ENCODE data around the gene CHMP4B. TPM values are rescaled to one million over a fixed set of nuclear protein-coding genes. Genes with fewer than 3 reads are reported as not detected.

CHMP4B gene
- total RNA-seq, 1 donor from 2014 or later: 77.8 TPM

DNA sequence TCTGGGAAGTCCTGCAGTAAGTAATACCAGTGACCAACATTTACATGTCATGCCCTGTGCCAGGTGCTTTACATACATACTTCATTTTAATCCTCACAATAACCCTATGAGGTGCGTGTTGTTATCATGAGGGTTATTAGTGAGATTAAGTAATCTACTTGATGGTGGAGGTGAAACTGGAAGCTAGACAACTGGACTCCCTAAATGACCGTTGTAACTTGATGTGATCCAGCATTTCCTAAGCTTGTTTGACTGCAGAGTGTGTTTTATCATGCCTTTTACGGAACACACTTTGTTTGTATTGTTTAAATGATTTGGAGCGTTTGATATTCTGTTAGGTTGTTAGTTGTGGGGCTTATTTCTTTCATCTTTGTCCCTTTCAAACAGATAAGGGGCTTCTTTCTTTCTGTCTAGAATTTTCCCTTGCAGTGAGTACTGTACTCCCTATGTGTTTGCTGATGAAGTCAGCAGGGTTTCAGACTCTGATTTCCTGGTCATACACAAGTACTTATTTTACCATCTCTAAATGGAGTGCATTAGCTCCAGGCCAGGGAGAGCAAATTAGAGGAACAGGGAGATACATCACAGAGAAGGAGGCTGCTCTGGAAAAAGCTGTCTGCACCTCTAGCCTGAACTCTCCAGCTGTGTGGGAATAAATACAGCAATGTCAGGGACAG, 29.7 kb downstream of the CHMP4B start:
- no peak for ATAC-seq

DNA sequence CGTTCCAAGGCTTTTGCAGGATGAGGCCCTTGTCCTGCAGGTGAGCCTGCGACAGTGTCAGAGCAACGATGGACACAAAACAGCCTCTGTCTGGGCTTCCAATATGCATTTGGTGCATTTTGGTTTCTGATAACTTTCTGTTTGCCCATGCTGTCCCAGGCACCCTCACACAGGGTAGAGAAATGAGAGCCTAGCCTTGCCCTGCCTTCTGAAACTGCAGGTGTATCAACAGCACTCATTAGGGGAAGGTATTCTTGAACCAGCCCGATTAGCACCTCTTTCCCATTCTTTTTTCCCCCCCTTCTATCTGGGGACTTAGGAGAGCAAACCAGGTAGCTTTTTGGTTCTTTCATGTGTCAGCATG, 30.3 kb downstream of the CHMP4B start:
- ATAC-seq: no peak

DNA sequence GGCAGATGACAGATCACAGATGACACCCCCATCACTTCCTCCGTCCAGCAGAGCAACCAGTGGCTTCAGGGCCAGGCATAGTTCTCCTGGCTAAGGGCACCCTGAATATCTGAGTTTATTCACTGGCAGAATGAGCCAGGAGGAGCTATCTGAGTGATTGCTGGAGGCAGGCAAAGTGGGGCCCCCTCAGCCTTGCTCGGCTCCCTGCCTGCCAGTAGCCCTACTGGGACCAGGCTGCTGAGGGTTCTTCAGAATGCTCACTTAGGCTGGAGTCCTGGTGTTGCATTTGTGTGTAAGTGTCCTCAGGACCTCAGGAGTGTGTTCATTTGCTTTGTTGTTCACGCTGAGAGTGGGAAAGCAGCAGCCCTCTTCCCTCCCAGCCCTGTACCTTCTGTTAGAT, 31.2 kb downstream of the CHMP4B start:
- ATAC-seq: no peak

DNA sequence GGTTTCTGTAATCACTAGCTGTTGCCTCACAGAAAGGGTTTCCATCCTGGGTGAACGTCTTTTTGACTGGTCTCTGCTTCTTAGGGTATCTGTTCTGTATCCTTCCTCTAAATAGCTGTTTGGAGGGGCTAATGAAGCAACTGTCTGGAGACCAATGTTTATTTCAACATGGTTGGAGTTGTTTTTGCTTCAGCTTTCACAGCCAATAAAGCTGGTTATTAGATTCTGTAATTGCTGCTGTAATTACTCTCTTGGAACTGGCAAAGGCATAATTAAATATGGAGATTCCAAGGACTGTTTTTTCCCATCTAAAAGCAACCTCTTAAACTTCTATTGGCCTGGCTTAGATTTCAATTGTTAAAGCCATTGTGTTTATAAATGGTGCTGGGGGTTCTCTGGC, 31.9 kb downstream of the CHMP4B start:
- no peak for ATAC-seq

DNA sequence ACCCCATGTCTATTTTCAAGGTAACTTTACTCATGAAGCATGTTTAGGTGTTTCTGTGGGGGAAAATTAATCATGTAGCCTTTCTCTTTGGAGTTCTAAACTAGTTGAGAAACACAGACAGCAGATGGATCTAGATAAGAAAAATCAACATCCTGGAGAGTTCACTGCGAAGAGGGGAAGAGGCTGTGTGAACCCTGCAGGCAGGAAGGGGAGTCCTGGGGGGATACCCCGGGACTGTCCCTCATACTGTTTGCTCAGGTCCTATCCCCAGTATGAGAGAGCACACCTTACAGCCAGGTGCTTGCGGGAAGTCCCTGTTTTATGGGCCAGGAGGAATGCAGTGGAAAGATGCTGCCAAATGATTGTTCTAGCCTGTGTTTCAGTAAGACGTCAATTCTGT, 32.7 kb downstream of the CHMP4B start:
- ATAC-seq: peak; percentile 40

DNA sequence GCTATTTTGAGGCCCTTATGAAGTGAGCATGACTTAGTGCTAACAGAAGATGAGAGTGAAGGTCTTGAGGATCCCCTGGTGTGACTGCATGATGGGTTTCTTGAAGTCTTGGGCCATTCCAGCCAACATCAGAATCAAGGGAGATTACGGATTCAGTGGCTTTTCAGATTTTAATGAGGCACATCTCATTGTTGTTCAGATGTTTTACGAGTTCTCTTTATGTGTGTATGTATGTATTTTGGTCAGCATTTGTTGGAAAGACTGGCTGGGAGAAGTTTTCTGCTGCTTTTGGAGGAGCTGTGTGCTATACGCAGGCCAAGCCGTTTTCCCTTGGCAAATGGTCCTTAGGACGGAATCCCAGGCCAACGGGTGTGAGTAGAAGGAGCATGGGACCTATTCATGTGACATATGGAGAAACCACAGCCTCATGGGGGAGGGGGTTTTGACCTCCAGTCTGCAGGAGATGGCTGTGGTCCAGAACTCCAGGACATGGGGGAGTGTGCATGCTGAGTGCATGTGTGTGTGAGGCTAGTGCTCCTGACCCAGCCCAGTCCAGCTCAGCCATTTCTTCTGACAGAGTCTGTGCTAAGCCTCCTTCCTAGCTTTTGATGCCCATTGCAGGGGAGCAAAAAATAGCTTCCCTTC, 35.3 kb downstream of the CHMP4B start:
- peak; percentile 19 for ATAC-seq

DNA sequence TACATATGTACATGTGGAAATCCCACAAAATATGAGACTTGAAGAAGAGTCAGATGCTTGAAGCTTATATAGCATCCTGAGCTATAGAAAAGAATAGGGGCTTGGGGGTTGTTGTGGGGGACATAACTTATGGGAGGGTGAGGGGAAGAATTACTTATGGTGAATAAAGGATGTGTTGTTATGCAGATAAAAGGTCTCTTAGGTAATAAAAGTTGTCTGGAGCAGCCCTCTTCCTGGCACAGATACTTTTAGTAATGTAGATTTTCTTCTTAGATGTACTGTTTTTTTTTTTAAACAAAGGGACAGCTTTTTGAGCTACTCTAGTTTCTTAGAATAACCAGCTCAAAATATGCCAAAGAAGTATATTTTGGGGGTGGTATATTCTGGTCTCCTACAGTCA, 35.9 kb downstream of the CHMP4B start:
- ATAC-seq: no peak

DNA sequence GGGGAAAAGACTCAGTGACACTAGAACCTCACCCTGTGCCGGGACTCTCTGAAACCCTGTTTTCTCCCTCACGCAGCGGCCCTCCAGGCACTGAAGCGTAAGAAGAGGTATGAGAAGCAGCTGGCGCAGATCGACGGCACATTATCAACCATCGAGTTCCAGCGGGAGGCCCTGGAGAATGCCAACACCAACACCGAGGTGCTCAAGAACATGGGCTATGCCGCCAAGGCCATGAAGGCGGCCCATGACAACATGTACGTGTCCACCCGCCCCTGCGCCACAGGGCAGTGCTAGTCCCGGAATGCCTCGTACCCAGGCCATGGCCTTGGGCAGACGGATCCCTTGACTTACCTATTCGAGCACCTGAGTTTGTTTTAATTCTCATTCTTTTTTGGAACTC, 37.2 kb downstream of the CHMP4B start:
- ATAC-seq: no peak

DNA sequence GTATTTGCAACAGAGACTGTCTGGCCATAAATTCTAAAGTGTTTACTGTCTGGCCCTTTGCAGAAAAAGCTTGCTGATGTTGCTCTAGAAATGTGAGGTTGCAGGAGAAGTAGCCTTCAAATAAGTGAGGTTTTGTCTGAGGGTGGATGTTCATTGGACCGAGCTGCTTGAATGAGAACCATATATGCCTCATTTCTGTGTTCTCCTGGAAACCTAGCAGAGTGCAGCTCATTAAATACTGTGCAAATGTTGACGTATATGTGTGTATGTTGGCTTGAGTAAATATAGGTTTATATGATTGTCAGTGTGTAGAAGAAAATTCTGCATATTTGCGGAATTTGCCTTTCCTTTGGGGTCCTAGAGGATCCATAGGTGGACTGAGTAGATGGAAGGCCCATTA, 39.0 kb downstream of the CHMP4B start:
- no peak for ATAC-seq

DNA sequence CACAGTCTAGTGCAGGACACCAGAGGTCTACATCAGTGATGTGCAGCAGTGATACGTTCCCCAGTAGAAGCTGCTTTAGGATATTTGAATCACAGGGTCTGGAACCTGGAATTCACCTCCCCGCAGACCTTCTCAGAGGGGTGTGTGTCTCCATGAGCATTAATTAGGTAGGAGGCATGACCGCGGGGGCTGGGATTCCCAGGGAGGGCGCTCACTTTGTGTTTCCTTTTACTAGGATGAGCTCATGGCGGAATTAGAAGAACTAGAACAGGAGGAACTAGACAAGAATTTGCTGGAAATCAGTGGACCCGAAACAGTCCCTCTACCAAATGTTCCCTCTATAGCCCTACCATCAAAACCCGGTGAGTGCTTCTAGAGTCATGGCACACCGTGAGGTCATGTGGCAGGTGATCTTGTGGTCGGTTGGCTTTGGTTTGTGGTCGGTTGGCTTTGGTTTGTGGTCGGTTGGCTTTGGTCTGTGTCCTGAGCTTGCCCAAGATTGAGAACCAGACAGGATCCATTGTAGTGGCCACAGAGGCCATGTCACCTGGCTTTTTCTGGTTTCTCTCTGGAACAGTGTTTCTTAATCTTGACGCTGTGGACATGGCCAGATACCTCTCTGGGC, 40.8 kb downstream of the CHMP4B start:
- no peak for ATAC-seq

DNA sequence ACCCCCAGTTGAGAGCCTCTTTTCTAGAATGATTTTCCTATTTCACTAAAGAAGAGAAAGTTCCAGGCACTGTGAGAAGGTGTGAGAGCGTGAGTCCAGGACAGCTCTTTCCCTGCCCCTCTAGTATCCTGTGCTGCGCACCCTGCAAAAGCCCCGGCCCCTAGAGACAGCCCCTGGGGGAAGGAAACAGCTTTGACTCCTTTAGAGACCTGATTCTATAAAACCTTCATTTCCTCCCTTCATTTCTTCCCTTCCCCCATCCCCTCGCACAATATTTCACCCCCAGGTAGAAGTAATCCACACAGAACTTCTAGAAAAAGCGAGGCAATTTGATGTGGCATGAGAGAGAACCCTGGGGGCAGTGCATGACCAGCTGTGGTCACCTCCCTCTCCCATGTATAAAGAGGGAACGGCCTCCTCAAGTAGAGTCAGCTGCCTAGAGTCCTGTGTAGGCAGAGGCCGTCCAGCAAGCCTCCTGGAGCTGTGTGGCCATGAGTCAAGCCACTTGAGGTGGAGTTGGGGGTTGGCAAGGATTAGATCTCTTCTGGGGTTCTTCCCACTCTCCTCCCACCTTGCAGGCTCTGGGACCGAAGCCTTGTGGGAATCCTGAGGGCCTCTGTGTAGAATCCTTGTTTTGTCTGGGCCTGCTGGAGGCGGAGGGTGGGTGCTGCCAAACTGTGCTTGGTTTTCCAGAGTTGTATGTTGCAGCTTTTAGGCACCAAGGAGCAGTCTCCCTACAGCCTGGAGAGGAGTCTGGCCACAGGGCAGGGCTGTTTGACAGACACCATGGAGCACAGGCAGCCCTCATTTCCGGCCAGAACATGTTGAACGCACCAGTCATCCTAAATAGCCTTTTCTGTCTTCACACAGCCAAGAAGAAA, 41.7 kb downstream of the CHMP4B start:
- no peak for ATAC-seq

DNA sequence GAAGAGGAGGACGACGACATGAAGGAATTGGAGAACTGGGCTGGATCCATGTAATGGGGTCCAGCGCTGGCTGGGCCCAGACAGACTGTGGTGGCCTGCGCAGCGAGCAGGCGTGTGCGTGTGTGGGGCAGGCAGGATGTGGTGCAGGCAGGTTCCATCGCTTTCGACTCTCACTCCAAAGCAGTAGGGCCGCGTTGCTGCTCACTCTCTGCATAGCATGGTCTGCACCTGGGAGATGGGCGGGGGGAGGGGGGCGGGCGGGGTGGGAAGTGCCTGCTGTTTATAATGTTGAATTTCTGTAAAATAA, 42.3 kb downstream of the CHMP4B start:
- ATAC-seq: no peak

DNA sequence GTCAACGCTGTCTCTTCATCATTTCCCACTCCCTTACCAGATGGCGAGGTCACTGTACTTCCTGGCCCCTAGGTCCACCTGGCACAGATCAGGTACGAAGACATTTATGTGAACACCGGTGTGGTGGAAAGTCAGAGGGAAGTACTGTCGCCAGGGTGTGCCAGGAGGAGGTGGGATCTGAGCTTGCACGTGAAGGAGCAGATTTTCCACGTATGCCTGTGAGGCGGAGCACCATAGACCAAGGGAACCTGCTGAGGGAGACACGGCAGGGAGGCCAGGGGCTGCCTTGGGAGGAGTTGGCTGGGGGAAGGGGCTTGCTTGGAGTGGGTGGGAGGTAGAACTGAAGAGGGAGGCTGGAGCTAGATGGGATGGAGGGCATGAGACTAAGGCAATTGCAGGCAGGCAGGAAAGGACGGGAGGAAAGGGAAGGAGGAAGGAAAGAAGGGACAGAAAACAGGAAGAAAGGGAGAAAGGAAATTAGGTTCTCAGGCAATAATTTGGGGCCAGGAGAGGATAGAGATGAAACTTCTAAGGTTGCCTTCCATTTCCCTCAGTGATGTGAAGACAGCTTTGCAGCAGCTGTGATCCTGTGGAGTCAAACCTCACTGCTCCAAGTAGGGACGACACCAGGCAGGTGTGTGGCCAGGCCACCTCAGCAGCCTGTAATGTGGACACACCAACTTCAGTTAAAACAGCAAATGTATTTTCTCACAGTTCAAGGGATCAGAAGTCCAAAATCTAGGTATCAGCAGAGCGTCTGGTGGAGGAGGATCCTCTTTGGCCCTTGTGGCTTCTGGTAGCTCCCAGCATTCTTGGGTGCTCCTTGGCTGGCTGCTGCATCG, 46.8 kb downstream of the CHMP4B start:
- ATAC-seq: no peak

DNA sequence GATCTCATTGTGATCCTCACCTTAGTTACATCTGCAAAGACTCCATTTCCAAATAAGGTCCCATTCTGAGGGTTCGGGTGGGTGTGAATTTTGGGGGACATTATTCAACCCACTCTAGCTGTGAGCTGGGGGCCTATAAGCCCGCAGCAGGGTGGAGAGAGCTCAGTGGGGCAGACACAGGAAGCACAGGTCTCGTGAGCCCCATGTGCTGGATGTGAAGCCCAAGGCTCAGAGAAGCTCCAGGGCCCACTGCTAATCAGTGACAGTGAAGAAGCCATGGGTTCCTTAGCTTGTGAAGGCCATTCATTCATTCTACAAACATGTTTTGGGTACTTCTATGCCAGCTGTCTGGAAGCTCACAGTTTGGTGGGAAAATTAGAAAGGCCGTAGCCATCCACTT, 47.5 kb downstream of the CHMP4B start:
- ATAC-seq: no peak

DNA sequence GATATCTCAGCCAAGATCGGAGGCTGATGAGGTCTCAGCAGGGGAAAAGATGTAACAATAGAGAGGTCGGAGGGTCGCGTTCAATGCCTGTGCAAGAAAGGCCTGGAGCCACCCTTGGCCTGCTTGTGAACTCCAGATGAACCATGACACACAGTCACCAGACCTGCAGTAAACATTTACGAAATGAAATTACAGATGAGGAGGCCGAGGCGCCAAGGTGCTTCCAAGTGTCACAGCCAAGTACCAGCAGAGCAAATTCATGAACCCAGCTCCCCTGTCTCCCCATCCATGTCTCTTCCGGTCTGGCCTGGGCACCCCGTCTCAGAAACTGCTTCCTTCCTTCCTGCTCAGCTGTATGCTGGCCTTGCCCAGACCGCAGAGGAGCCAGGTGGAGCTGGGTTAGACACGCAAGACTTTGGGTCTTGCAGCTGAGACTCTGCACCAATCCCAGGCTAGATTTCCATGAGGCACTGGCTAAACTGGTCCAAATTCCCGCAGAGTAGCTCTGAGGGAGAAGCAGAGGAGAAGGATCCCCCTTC, 48.1 kb downstream of the CHMP4B start:
- ATAC-seq: peak; percentile 24

DNA sequence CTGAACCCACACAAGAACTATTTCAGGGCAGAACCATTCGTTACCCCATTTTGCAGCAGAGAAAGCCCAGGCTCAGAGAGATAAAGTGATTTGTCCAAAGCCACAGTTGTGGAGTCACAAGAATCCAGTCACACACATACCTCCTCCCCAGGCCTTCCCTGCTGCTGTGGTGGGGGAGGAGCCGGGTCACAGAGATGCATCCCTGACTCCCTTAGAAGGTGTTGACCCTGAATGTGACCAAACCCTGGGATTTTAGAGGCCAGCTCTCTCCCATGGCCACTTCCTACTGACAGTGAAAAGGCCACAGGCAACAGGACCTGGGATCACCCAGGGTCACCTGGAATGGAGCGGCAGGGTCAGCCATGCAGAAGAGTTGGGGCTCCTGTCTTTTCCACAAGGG, 48.6 kb downstream of the CHMP4B start:
- no peak for ATAC-seq

DNA sequence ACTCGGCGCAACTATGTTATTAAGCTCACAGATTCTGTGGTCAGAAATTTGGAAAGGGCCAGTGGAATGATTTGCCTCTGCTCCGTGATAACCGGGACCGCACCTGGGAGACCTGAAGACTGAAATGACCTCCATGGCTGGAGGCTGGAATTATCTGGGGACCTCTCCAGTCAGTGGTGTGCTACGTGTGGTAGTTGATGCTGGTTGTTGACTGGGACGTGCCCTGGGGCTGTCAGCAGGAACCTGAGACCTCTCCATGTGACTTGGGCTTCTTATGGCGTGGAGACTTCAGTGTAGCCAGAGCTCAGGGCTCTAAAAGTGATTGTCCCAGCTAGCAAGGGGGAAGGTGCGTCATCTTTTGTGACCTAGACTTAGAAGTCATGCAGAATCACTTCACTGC, 50.3 kb downstream of the CHMP4B start:
- ATAC-seq: no peak

DNA sequence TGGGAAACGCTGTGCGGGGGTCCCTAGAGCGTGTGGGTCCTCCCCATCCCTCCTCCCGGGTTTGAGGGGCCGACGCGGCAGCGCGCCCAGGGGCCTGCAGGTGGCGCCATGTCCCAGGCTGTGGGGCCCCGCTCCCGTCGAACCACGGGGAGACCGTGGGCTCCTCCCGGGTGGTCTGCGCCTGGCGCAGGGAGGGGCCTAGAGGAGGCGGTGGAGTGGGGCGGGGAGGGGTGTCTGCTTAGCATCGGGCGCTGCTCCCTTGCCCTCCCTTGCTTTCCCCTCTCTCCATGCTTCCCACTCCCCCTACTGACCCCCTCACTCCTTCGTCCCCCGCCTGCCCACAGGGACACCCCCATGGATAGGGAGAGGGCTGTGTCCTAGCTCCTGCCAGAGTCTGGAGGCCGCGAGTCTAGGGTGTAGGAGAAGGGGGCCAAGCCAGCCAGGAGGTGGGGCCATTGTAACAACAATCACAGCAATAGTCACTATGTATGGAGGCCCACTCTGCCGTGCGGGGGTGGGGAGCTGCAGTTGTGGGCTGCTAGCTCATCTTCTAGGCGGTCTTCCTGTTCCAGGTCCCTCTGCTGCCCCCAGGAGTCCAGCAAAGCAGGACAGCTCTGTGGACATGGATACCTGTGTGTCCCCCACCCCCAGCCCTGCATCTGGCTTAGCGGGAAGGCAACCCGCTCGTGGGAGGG, 51.7 kb downstream of the CHMP4B start:
- ATAC-seq: peak; percentile 27

DNA sequence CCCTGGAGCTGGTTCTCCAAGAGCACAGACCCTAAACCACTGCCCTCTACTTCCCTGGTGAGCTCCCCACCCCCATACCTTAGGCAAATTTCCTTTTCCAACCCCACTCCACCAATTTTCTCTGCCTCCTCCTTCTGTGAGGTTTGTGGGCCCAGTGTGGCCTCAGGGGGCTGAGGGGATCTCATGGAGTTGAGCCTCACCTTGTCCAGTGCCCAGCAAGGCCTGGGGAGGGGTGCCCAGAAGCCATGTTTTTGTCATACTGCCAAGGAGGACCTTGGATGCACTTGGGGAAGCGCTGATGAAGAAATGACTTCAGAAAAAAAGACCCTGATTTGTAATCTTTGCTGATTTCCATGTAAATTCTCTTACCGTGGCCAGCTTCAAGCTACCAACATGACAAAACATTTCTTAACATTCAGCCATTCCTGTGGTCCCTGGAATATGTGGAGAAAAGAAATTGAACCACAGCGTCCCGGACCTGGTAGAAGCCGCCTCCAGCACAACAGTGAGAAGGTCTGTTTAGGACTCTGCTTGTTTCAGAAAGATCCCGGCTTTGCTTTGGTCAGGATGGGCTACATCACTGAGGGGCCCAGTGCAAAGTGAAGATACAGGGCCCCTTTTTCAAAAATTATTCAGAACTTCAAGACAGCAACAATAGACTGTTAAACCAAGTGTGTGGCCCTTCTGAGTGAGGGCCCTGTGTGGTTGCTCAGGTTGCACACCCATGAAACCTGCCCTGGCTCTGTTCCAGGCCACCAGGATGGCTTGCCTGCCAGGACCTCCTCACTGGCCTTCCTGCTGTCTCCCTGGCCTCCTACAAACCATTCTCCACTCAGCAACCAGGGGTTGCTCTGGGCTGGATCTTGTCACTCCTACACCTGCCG, 52.5 kb downstream of the CHMP4B start:
- no peak for ATAC-seq

DNA sequence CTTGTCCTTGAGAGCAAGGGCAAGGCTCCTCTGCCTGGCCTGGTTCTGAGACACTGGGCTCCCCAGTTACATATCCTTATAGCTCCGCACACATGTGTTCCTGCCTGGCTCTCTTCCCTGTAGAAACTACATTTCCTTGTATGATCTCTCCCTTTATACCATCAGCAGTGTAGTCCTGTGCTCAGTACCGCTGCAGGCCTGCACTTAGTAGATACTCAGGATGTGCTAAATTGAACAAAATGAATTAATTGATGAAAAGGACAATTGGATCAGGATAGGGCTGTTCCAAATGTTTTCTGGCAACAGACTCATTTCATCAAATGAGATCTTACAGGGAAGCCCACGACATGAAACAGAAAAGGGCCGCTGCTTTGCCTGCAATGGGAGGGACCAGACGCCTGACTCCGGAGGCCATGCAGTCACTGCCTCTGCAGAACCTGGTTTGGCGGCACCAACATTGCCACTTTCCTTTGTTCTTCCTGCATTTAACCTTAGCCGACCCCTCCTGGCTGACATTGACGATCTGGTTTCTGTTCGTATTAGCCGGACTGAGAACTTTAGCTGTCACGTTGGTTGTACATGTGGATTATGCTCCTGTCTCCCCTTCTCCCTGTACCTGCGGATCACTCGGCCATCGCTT, 53.3 kb downstream of the CHMP4B start:
- ATAC-seq: no peak
